H1 (cell line): ENCODE measurements around the gene MAGI2. TPM values are rescaled to one million over a fixed set of nuclear protein-coding genes. Genes with fewer than 3 reads are reported as not detected.

Experiments
- CTCF ChIA-PET: fragments of 300-600 bp; sonication (Branson Sonifier 250); formaldehyde crosslinking; loops from one replicate; lab custom pipeline; 2021; ENCODE audit not compliant: partially characterized antibody; lab: Charles Lee
- POLR2A ChIA-PET: fragments of 300-600 bp; sonication (Branson Sonifier 250); formaldehyde crosslinking; loops from one replicate; lab custom pipeline; 2021; ENCODE audit warnings: inconsistent platforms; ENCODE audit not compliant: partially characterized antibody; lab: Charles Lee
- DNase-seq, 2 experiments: peaks; one replicate each; pipeline versions ENCODE4 v3.0.0 to v3.0.0-alpha.2; 2010 to 2022; ENCODE audit warnings: low spot score in 2 of 2, low read depth in 1 of 2, mixed read lengths in 1 of 2
- FAIRE-seq: peaks from 2 replicates; lab custom pipeline; 2011; peaks lifted over from hg19 to GRCh38; lab: Jason Lieb, UNC
- H2AFZ ChIP-seq: 2 replicates; pipeline ENCODE4 v1.8.1; 2012; ENCODE audit warnings: low read length, inconsistent platforms
- H2AK5ac ChIP-seq: 2 replicates; pipeline ENCODE4 v1.6.1; 2013; ENCODE audit warnings: low read depth, low read length
- H2BK120ac ChIP-seq: replicated peaks from 2 replicates; pipeline ENCODE3; 2013; ENCODE audit warnings: low read depth, low read length, inconsistent platforms
- H2BK12ac ChIP-seq: 2 replicates; pipeline ENCODE4 v1.6.1; 2013; ENCODE audit warnings: low read depth, low read length
- H2BK15ac ChIP-seq: 2 replicates; pipeline ENCODE4 v1.6.1; 2013; ENCODE audit warnings: low read length
- H2BK20ac ChIP-seq: 2 replicates; pipeline ENCODE4 v1.6.1; 2013; ENCODE audit warnings: low read length
- H2BK5ac ChIP-seq: 2 replicates; pipeline ENCODE4 v1.6.1; 2013; ENCODE audit warnings: low read depth, low read length
- H3K14ac ChIP-seq: 2 replicates; pipeline ENCODE4 v1.6.1; 2013; ENCODE audit warnings: inconsistent platforms; ENCODE audit not compliant: insufficient read length
- H3K18ac ChIP-seq: 2 replicates; pipeline ENCODE4 v1.6.1; 2013; ENCODE audit warnings: low read length; ENCODE audit errors: extremely low read depth
- H3K23ac ChIP-seq: 2 replicates; pipeline ENCODE4 v1.6.1; 2013; ENCODE audit warnings: inconsistent platforms; ENCODE audit not compliant: insufficient read length
- H3K23me2 ChIP-seq: 2 replicates; pipeline ENCODE4 v1.6.1; 2013; ENCODE audit warnings: low read depth, low read length
- H3K27ac ChIP-seq: 2 replicates; pipeline ENCODE4 v1.6.1; 2011; ENCODE audit warnings: low read depth, low read length, inconsistent platforms
- H3K27me3 ChIP-seq, 4 experiments: replicated peaks in 1 of 4; 1 replicate in 1 of 4; 2 replicates in 3 of 4; pipeline versions ENCODE4 v1.6.1 to v1.8.1; 2011 to 2013; ENCODE audit warnings: low read length in 3 of 4, mild to moderate bottlenecking in 3 of 4, inconsistent platforms in 2 of 4, mixed read lengths in 2 of 4, moderate library complexity in 1 of 4; ENCODE audit not compliant: control insufficient read depth in 3 of 4, insufficient read depth in 3 of 4; ENCODE audit errors: extremely low read depth in 1 of 4
- H3K36me3 ChIP-seq, 4 experiments: 2 replicates each; pipeline versions ENCODE4 v1.6.1 to v1.8.1; 2011 to 2013; ENCODE audit warnings: mild to moderate bottlenecking in 4 of 4, low read length in 3 of 4, moderate library complexity in 2 of 4, control low read depth in 1 of 4, inconsistent platforms in 1 of 4; ENCODE audit not compliant: insufficient read depth in 4 of 4, control insufficient read depth in 2 of 4
- H3K4ac ChIP-seq: replicated peaks from 2 replicates; pipeline ENCODE3; 2013; ENCODE audit warnings: low read length, low read depth, mixed read lengths, inconsistent platforms; ENCODE audit not compliant: insufficient read length
- H3K4me1 ChIP-seq, 4 experiments: replicated peaks in 1 of 4; 1 replicate in 1 of 4; 2 replicates in 3 of 4; pipeline versions ENCODE4 v1.6.1 to v1.8.1; 2011 to 2013; ENCODE audit warnings: low read length in 3 of 4, inconsistent platforms in 2 of 4, mixed read lengths in 1 of 4; ENCODE audit not compliant: insufficient read depth in 4 of 4, control insufficient read depth in 3 of 4
- H3K4me2 ChIP-seq, 2 experiments: 2 replicates each; pipeline versions ENCODE4 v1.6.1 to v1.8.1; 2011 to 2013; ENCODE audit warnings: low read depth in 2 of 2, low read length in 2 of 2, control low read depth in 1 of 2, inconsistent platforms in 1 of 2, mild to moderate bottlenecking in 1 of 2; ENCODE audit not compliant: insufficient read depth in 1 of 2
- H3K4me3 ChIP-seq, 4 experiments: fragments of 200-600, 300-600 bp in 1 of 4; sonication (generic), shearing (Covaris generic), sonication (Bioruptor Twin) in 1 of 4; 2 replicates each; pipeline versions ENCODE4 v1.5.1 to v1.8.1; 2011 to 2016; ENCODE audit warnings: low read length in 4 of 4, low read depth in 3 of 4, control low read depth in 2 of 4, inconsistent platforms in 2 of 4, mild to moderate bottlenecking in 2 of 4, mixed read lengths in 1 of 4, moderate library complexity in 1 of 4; ENCODE audit not compliant: insufficient read depth in 2 of 4; ENCODE audit errors: extremely low read depth in 1 of 4
- H3K56ac ChIP-seq: replicated peaks from 2 replicates; pipeline ENCODE3; 2013; ENCODE audit warnings: low read depth, mild to moderate bottlenecking, mixed read lengths, low read length, inconsistent platforms; ENCODE audit not compliant: insufficient read length
- H3K79me1 ChIP-seq: 2 replicates; pipeline ENCODE4 v1.6.1; 2013; ENCODE audit warnings: low read depth, low read length, control low read depth
- H3K79me2 ChIP-seq, 2 experiments: 2 replicates each; pipeline versions ENCODE4 v1.6.1 to v1.8.1; 2012 to 2013; ENCODE audit warnings: low read length in 2 of 2, mild to moderate bottlenecking in 2 of 2, inconsistent platforms in 1 of 2; ENCODE audit not compliant: insufficient read depth in 2 of 2, control insufficient read depth in 1 of 2
- H3K9ac ChIP-seq, 4 experiments: replicated peaks in 1 of 4; 1 replicate in 1 of 4; 2 replicates in 3 of 4; pipeline versions ENCODE4 v1.6.1 to v1.8.1; 2011 to 2013; ENCODE audit warnings: low read depth in 3 of 4, low read length in 3 of 4, control low read depth in 2 of 4, mild to moderate bottlenecking in 2 of 4, moderate library complexity in 2 of 4, inconsistent platforms in 1 of 4; ENCODE audit errors: extremely low read depth in 1 of 4
- H3K9me3 ChIP-seq, 2 experiments: 2 replicates each; pipeline versions ENCODE4 v1.6.1 to v1.8.1; 2012 to 2013; ENCODE audit warnings: mild to moderate bottlenecking in 2 of 2, moderate library complexity in 2 of 2, control low read depth in 1 of 2, inconsistent platforms in 1 of 2, low read depth in 1 of 2, low read length in 1 of 2, mixed read lengths in 1 of 2; ENCODE audit not compliant: insufficient read depth in 2 of 2
- H4K20me1 ChIP-seq, 2 experiments: replicated peaks in 1 of 2; 2 replicates each; pipeline versions ENCODE3 to v1.8.1; 2011 to 2013; ENCODE audit warnings: inconsistent platforms in 2 of 2, low read length in 2 of 2, mild to moderate bottlenecking in 1 of 2; ENCODE audit not compliant: insufficient read depth in 2 of 2, control insufficient read depth in 1 of 2
- H4K5ac ChIP-seq: 2 replicates; pipeline ENCODE4 v1.6.1; 2013; ENCODE audit warnings: low read length, low read depth, mixed read lengths, inconsistent platforms; ENCODE audit not compliant: insufficient read length
- H4K8ac ChIP-seq: 2 replicates; pipeline ENCODE4 v1.8.0; 2013; ENCODE audit warnings: mild to moderate bottlenecking, moderate library complexity, low read length, inconsistent platforms; ENCODE audit not compliant: insufficient read depth; ENCODE audit errors: extremely low read depth
- H4K91ac ChIP-seq: replicated peaks from 2 replicates; pipeline ENCODE3; 2013; ENCODE audit warnings: low read length, mixed read lengths, inconsistent platforms; ENCODE audit not compliant: insufficient read length
- ATF2 ChIP-seq: IDR thresholded peaks from 2 replicates; pipeline ENCODE4 v1.6.1; 2012; ENCODE audit warnings: low read length, inconsistent platforms
- CBX8 ChIP-seq: fragments of 300-800, 300-1000 bp; sonication (generic); IDR thresholded peaks from 2 replicates; pipeline ENCODE4 v1.7.1; 2016; ENCODE audit warnings: low read depth, low read length, borderline replicate concordance
- CHD2 ChIP-seq: IDR thresholded peaks from 2 replicates; pipeline ENCODE4 v1.6.1; 2012; ENCODE audit warnings: low read length, improper control_type of control experiment
- KDM4A ChIP-seq: IDR thresholded peaks from one replicate; pipeline ENCODE4 v1.7.1; 2012; ENCODE audit warnings: low read depth, mild to moderate bottlenecking, moderate library complexity, low read length, inconsistent platforms; ENCODE audit not compliant: severe bottlenecking
- RFX5 ChIP-seq: IDR thresholded peaks from 2 replicates; pipeline ENCODE4 v1.6.1; 2011; ENCODE audit warnings: low read depth, low read length, improper control_type of control experiment, borderline replicate concordance
- RNF2 ChIP-seq: fragments of 200-900, 300-1000 bp; sonication (generic); IDR thresholded peaks from 2 replicates; pipeline ENCODE4 v1.7.1; 2016; ENCODE audit warnings: borderline replicate concordance, low read depth, mild to moderate bottlenecking, antibody characterized with exemption, low read length; ENCODE audit not compliant: poor library complexity, severe bottlenecking; ENCODE audit errors: missing control alignments
- SIRT6 ChIP-seq: IDR thresholded peaks from one replicate; pipeline ENCODE4 v1.7.1; 2012; ENCODE audit warnings: low read length, inconsistent platforms
- SIX5 ChIP-seq: IDR thresholded peaks from 2 replicates; pipeline ENCODE4 v1.6.1; 2011; ENCODE audit warnings: mild to moderate bottlenecking, low read depth, low read length
- SP4 ChIP-seq: IDR thresholded peaks from 2 replicates; pipeline ENCODE4 v1.6.1; 2012; ENCODE audit warnings: low read length, inconsistent platforms
- SUZ12 ChIP-seq: fragments of 200-600 bp; sonication (generic); IDR thresholded peaks from 2 replicates; pipeline ENCODE4 v1.6.1; 2012; ENCODE audit warnings: mild to moderate bottlenecking, inconsistent platforms, low read length, moderate library complexity, mixed read lengths
- TAF1 ChIP-seq: IDR thresholded peaks from 2 replicates; pipeline ENCODE4 v1.6.1; 2011; ENCODE audit warnings: mild to moderate bottlenecking, low read depth, low read length
- YY1 ChIP-seq: IDR thresholded peaks from 2 replicates; pipeline ENCODE4 v1.6.1; 2011; ENCODE audit warnings: low read depth, mild to moderate bottlenecking, low read length
- WGBS, 2 experiments: shearing (Covaris generic) in 1 of 2; methylation state at CpG; one replicate each; pipeline versions ENCODE4 v1.1.6 to v1.1.7; 2013 to 2015; ENCODE audit warnings: low lambda C conversion rate in 2 of 2, mixed read lengths in 2 of 2, inconsistent platforms in 1 of 2, low coverage in 1 of 2, missing lambda C conversion rate in 1 of 2; ENCODE audit not compliant: insufficient replicate concordance in 2 of 2, insufficient coverage in 1 of 2, insufficient read length in 1 of 2; ENCODE audit errors: extremely low coverage in 1 of 2, missing lambda C conversion rate in 1 of 2; 5-methylcytosine and 5-hydroxymethylcytosine counted together
- polyA plus RNA-seq, 7 experiments: library from polyadenylated mRNA; depleted of rRNA in 3 of 7; stranded (reverse) in 5 of 7; unstranded in 2 of 7; fragments of >200 nt in 5 of 7; fragments of 200-250 nt in 2 of 7; gene quantifications; 1 replicate in 5 of 7; 2 replicates in 1 of 7; 4 replicates in 1 of 7; pipeline versions ENCODE4 v1.2.1 to v1.2.3, GENCODE V29; 2011 to 2013; ENCODE audit warnings: missing spikeins in 2 of 7, mixed read lengths in 2 of 7
- total RNA-seq: library from RNA; stranded (reverse); fragmentation: NEBNext Ultra II Directional; extraction: Animal tissue kit (Norgen Biotek cat#: 25700); gene quantifications from 2 replicates; pipeline ENCODE4 v1.2.1, GENCODE V29; 2021
- TF ChIP-seq, protein P1 (sequence below): IDR thresholded peaks from 2 replicates; pipeline ENCODE4 v1.6.1; 2012; ENCODE audit warnings: inconsistent platforms

Gene MAGI2
- total and polyA plus RNA-seq, 2 of the 8 experiments (the other 6 are each of a cell fraction or from before 2014, with no cell fraction given), result 6.0 to 27.3 TPM

DNA sequence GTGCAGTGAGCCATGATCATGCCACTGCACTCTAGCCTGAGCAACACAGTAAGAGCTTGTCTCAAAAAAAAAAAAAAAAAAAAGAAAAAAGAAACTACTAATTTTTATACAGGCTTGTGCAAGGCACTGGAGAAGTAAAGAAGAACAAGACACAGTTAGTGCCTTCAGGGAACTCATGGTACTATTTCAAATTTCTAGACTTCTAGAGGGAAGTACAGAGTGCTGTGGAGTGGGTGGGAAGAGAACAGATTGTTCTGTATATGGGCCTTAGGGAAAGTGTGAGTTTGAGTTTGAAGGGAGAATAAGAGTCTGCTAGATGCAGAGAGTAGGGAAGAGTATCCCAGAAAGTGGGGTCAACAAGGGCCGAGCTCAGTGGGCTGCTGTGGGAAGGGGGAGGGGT, 1420.1 kb downstream of the MAGI2 start:
- FAIRE-seq, result no peak
- WGBS, 2 experiments, result 100% methylated on average over 1 of the region's 1 CpG; no CpG with 5 or more reads in 1 of the 2 experiments
- CTCF ChIA-PET, result interaction anchor here (1.0 to 3.7 kb wide), 7 partner anchors 11 to 95 kb away, joined by 3 to 18 read pairs (median 5); no protein-coding TSS in a partner anchor
- TF ChIP-seq ATF2, result no peak
- no peak for TF ChIP-seq SIX5
- TF ChIP-seq RFX5, result no peak
- TF ChIP-seq CHD2, result no peak
- no peak for TF ChIP-seq TAF1
- TF ChIP-seq SP4, result no peak
- no peak for TF ChIP-seq YY1
- no peak for TF ChIP-seq CBX8
- no peak for TF ChIP-seq KDM4A
- no peak for TF ChIP-seq RNF2
- no peak for TF ChIP-seq SUZ12
- no peak for TF ChIP-seq SIRT6
- TF ChIP-seq, protein P1, sequence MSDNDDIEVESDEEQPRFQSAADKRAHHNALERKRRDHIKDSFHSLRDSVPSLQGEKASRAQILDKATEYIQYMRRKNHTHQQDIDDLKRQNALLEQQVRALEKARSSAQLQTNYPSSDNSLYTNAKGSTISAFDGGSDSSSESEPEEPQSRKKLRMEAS, result no peak

More for the DNA sequence above, 1420.1 kb downstream of the MAGI2 start:
- Histone ChIP-seq H3K79me2 (no peaks in the 10 kb centered on the region), H3K18ac (no peak overlapping the region), H3K4me1 (peaks cover 3 to 18% (median 10%) of the 10 kb centered on the region in 4 experiments; a peak in 6 of 7 replicates), H2BK15ac (no peak overlapping the region), H3K56ac (no peak overlapping the region), H3K4ac (no peak overlapping the region), H3K27ac (no peak overlapping the region), H2AK5ac (no peak overlapping the region), H3K79me1 (no peaks in the 10 kb centered on the region), H4K91ac (no peak overlapping the region), H4K20me1 (no peaks in the 10 kb centered on the region), H3K9ac (no peak overlapping the region), H4K8ac (no peak overlapping the region), H3K27me3 (no peaks in the 10 kb centered on the region), H3K23me2 (no peaks in the 10 kb centered on the region), H2BK120ac (no peak overlapping the region), H3K14ac (no peak overlapping the region), H3K36me3 (no peaks in the 10 kb centered on the region), H3K4me3 (no peak overlapping the region), H4K5ac (no peak overlapping the region), H3K9me3 (no peaks in the 10 kb centered on the region), H2BK12ac (no peak overlapping the region), H2BK5ac (no peak overlapping the region), H2BK20ac (no peak overlapping the region), H3K23ac (no peak overlapping the region), H2AFZ (no peak overlapping the region), H3K4me2 (no peak overlapping the region)
- no peak for DNase-seq
- POLR2A ChIA-PET, result no interaction called here
